ENCODE measurements around the gene AGBL3.

- TF ChIP-seq CTCF (IDR thresholded peaks at IDR 0.05) (no peak), POLR2A (IDR thresholded peaks at IDR 0.05) (no peak)
Measured at GRCh38 chr7:134999136-134999535, 12.8 kb downstream of the AGBL3 start.
